ENCODE data around the gene SYNGAP1. TPM values are rescaled to one million over a fixed set of nuclear protein-coding genes. Genes with fewer than 3 reads are reported as not detected.

The SYNGAP1 gene
- polyA plus RNA-seq, 1 of the 3 experiments (the other 2 are of a cell fraction), result 8.8 TPM

GRCh38 chr6:33458676-33459075 is 38.8 kb downstream of the SYNGAP1 start:
- TF ChIP-seq, protein P1, sequence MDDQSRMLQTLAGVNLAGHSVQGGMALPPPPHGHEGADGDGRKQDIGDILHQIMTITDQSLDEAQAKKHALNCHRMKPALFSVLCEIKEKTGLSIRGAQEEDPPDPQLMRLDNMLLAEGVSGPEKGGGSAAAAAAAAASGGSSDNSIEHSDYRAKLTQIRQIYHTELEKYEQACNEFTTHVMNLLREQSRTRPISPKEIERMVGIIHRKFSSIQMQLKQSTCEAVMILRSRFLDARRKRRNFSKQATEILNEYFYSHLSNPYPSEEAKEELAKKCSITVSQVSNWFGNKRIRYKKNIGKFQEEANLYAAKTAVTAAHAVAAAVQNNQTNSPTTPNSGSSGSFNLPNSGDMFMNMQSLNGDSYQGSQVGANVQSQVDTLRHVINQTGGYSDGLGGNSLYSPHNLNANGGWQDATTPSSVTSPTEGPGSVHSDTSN (IDR thresholded peaks at IDR 0.05), result no peak
- TF ChIP-seq, protein P2, sequence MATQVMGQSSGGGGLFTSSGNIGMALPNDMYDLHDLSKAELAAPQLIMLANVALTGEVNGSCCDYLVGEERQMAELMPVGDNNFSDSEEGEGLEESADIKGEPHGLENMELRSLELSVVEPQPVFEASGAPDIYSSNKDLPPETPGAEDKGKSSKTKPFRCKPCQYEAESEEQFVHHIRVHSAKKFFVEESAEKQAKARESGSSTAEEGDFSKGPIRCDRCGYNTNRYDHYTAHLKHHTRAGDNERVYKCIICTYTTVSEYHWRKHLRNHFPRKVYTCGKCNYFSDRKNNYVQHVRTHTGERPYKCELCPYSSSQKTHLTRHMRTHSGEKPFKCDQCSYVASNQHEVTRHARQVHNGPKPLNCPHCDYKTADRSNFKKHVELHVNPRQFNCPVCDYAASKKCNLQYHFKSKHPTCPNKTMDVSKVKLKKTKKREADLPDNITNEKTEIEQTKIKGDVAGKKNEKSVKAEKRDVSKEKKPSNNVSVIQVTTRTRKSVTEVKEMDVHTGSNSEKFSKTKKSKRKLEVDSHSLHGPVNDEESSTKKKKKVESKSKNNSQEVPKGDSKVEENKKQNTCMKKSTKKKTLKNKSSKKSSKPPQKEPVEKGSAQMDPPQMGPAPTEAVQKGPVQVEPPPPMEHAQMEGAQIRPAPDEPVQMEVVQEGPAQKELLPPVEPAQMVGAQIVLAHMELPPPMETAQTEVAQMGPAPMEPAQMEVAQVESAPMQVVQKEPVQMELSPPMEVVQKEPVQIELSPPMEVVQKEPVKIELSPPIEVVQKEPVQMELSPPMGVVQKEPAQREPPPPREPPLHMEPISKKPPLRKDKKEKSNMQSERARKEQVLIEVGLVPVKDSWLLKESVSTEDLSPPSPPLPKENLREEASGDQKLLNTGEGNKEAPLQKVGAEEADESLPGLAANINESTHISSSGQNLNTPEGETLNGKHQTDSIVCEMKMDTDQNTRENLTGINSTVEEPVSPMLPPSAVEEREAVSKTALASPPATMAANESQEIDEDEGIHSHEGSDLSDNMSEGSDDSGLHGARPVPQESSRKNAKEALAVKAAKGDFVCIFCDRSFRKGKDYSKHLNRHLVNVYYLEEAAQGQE (IDR thresholded peaks at IDR 0.05; ENCODE audit: low read depth, low read length), result no peak

GRCh38 chr6:33459226-33459625 is 39.4 kb downstream of the SYNGAP1 start:
- no peaks in the 10 kb centered on the region for H3K9me2 ChIP-seq

More at GRCh38 chr6:33458676-33459075, 38.8 kb downstream of the SYNGAP1 start:
- peaks cover 22% of the 10 kb centered on the region for H3K79me2 ChIP-seq (ENCODE audit: insufficient read depth)
- CTCF ChIA-PET, result interaction anchor here (0.7 to 1.0 kb wide), 2 partner anchors 16 to 33 kb away, joined by 3 to 5 read pairs; no protein-coding TSS in a partner anchor
- WGBS (ENCODE audit: low lambda C conversion rate), result 83% methylated on average over 3 of the region's 3 CpGs
- H4K20me1 ChIP-seq (ENCODE audit: insufficient read depth), result no peaks in the 10 kb centered on the region
- H3K4me2 ChIP-seq, result no peak overlapping the region
- DNase-seq, result no peak
- H3F3A ChIP-seq (replicated peaks; ENCODE audit: insufficient read depth), result no peaks in the 10 kb centered on the region
- no peak overlapping the region for H3K27ac ChIP-seq (ENCODE audit: low read depth in 2 of 2, low read length in 1 of 2)
- no peak overlapping the region for H2AFZ ChIP-seq (ENCODE audit: low read depth)
- peaks cover 10 to 20% of the 10 kb centered on the region in 2 experiments for H3K36me3 ChIP-seq (replicated peaks in 1 of 2; ENCODE audit: control insufficient read depth in 1 of 2, insufficient read depth in 2 of 2, low read length in 1 of 2)
- H3K27me3 ChIP-seq (ENCODE audit: insufficient read depth), result no peaks in the 10 kb centered on the region
- POLR2A ChIA-PET, result interaction anchor here (0.7 kb wide), 1 partner anchor 100 kb away, joined by 3 read pairs; no protein-coding TSS in a partner anchor
- H3K9me2 ChIP-seq, result no peaks in the 10 kb centered on the region
- H3K4me3 ChIP-seq (ENCODE audit: low read depth in 2 of 2, low read length in 1 of 2), result no peak overlapping the region
- H3K9ac ChIP-seq, result no peak overlapping the region
- no peaks in the 10 kb centered on the region for H3K9me3 ChIP-seq
- H3K4me1 ChIP-seq (ENCODE audit: control insufficient read depth in 1 of 2, insufficient read depth in 2 of 2, low read depth in 1 of 2, low read length in 1 of 2), result peaks cover 0 to 10% of the 10 kb centered on the region in 2 experiments; a peak in 1 of 4 replicates

More at GRCh38 chr6:33459226-33459625, 39.4 kb downstream of the SYNGAP1 start:
- Histone ChIP-seq H4K20me1 (ENCODE audit: insufficient read depth) (no peaks in the 10 kb centered on the region), H3K79me2 (ENCODE audit: insufficient read depth) (peaks cover 18% of the 10 kb centered on the region), H3K4me1 (ENCODE audit: control insufficient read depth in 1 of 2, insufficient read depth in 2 of 2, low read depth in 1 of 2, low read length in 1 of 2) (peaks cover 0 to 10% of the 10 kb centered on the region in 2 experiments; a peak in 1 of 4 replicates), H2AFZ (ENCODE audit: low read depth) (no peak overlapping the region), H3K27me3 (ENCODE audit: insufficient read depth) (no peaks in the 10 kb centered on the region), H3K9me3 (no peaks in the 10 kb centered on the region), H3K36me3 (replicated peaks in 1 of 2; ENCODE audit: control insufficient read depth in 1 of 2, insufficient read depth in 2 of 2, low read length in 1 of 2) (peaks cover 10 to 20% of the 10 kb centered on the region in 2 experiments), H3F3A (replicated peaks; ENCODE audit: insufficient read depth) (no peaks in the 10 kb centered on the region), H3K4me2 (no peak overlapping the region), H3K4me3 (ENCODE audit: low read depth in 2 of 2, low read length in 1 of 2) (no peak overlapping the region), H3K9ac (no peak overlapping the region), H3K27ac (ENCODE audit: low read depth in 2 of 2, low read length in 1 of 2) (no peak overlapping the region)
- TF ChIP-seq POLR2AphosphoS5 (IDR thresholded peaks at IDR 0.05; ENCODE audit: low read depth, low read length) (no peak), FOXM1 (IDR thresholded peaks at IDR 0.05; ENCODE audit: low read depth) (no peak), TAF1 (IDR thresholded peaks at IDR 0.05; ENCODE audit: borderline replicate concordance, low read depth, low read length) (no peak), ELF1 (IDR thresholded peaks at IDR 0.05) (no peak), RAD21 (IDR thresholded peaks at IDR 0.05; ENCODE audit: low read length) (no peak), GATA2 (CRISPR knock-in tag; IDR thresholded peaks at IDR 0.05) (no peak), FOSL2 (IDR thresholded peaks at IDR 0.05; ENCODE audit: borderline replicate concordance, low read depth) (no peak), EP300 (IDR thresholded peaks at IDR 0.05; ENCODE audit: borderline replicate concordance in 1 of 2, low read depth in 1 of 2, low read length in 1 of 2) (no peak), MEF2A (IDR thresholded peaks at IDR 0.05; ENCODE audit: borderline replicate concordance, low read depth) (no peak), IRF3 (IDR thresholded peaks at IDR 0.05; ENCODE audit: low read depth, low read length) (no peak)
- WGBS (ENCODE audit: low lambda C conversion rate), result 100% methylated on average over 1 of the region's 2 CpGs
- no peak for DNase-seq
- CTCF ChIA-PET, result interaction anchor here (0.7 to 1.0 kb wide), 2 partner anchors 16 to 33 kb away, joined by 3 to 5 read pairs; no protein-coding TSS in a partner anchor
- POLR2A ChIA-PET, result no interaction called here

Data from SK-N-SH (cell line).